Fibroblast of mammary gland (primary cell): Measurements from ENCODE around the gene KIAA0825.

ENCODE experiments used
- DNase-seq: peaks from one replicate; pipeline ENCODE4 v3.0.0-alpha.2; 2010; ENCODE audit warnings: low read depth
- H3K4me3 ChIP-seq: 2 replicates; pipeline ENCODE4 v1.5.1; 2011; ENCODE audit warnings: low read depth, mild to moderate bottlenecking, low read length, moderate library complexity; ENCODE audit not compliant: control insufficient read depth
- TF ChIP-seq, protein P1 (sequence below): conservative IDR thresholded peaks from 2 replicates; pipeline ENCODE4 v1.5.1; 2011; ENCODE audit warnings: low read depth, low read length, inconsistent platforms; ENCODE audit not compliant: control insufficient read depth, insufficient read depth

KIAA0825 gene

DNA sequence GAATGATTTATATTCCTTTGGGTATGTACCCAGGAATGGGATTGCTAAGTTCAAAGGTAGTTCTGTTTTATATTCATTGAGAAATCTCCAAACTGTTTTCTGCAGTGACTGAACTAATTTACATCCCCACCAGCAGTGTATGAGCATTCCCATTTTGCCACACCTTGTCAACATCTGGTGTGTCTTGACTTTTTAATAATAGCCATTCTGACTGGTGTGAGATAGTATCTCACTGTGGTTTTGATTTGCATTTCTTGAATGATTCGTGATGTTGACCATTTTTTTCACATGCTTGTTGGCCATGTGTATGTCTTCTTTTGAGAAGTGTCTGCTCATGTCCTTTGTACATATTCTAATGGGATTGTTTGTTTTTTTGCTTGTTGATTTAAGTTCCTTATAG, 421.5 kb downstream of the KIAA0825 start:
- no peak for DNase-seq
- no peak overlapping the region for H3K4me3 ChIP-seq
- TF ChIP-seq, protein P1, sequence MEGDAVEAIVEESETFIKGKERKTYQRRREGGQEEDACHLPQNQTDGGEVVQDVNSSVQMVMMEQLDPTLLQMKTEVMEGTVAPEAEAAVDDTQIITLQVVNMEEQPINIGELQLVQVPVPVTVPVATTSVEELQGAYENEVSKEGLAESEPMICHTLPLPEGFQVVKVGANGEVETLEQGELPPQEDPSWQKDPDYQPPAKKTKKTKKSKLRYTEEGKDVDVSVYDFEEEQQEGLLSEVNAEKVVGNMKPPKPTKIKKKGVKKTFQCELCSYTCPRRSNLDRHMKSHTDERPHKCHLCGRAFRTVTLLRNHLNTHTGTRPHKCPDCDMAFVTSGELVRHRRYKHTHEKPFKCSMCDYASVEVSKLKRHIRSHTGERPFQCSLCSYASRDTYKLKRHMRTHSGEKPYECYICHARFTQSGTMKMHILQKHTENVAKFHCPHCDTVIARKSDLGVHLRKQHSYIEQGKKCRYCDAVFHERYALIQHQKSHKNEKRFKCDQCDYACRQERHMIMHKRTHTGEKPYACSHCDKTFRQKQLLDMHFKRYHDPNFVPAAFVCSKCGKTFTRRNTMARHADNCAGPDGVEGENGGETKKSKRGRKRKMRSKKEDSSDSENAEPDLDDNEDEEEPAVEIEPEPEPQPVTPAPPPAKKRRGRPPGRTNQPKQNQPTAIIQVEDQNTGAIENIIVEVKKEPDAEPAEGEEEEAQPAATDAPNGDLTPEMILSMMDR = no peak

DNA sequence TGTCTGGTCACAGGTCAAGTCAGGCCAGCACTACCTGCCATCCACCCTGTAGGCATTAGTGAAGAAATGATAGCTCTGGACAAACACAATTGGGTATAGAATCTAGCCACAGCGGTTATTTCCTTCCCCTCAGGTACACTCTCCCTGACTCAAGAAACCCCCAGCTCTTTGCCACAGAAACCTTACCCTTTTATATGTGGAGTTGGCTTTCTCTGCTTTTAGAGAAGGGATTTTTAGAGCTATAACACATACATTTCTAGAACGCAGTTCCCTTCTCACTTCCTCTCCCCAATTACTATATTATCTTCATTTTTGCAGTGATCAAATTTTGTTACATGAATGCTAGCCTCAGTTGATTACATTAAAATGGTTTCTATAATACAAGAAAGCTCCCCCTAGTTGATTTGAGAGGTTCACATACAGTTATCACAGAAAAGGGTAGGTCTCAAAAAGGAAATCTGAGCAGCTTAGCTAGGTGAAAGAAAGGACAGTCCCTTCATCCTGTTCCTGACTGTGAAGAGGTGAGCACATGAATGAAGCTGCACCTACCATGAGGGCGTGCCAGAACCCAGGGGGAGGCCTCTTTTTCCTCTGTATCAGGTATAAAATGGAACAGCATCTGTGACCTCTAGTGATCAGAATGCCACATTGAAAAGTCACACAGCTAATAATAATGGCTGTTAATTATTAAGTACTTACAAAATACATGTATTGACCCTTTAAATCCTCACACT, 425.6 kb downstream of the KIAA0825 start:
- no peak for DNase-seq
- TF ChIP-seq, protein P1 = no peak

DNA sequence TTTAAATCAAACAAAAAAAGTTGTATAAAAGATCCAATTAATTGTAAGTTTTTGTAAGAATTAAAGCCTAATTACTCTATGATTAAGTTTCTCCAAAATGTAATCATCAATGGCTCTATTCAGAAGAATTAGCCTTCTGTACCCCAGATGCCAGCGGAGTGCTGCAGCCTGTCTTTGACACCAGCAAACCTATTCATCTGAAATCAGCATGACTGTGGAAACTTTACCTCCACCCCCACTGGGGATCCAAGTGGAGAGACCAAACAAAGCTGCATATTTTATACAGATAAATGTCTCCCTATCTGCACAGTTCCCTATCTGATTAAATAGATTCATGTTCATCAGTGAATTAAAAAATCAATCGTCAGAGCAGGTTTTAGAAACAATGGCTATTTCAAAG, 426.8 kb downstream of the KIAA0825 start:
- TF ChIP-seq, protein P1 = no peak
- DNase-seq = no peak
- H3K4me3 ChIP-seq = no peak overlapping the region

More for the DNA sequence above, 425.6 kb downstream of the KIAA0825 start:
- H3K4me3 ChIP-seq = no peak overlapping the region

DNA sequence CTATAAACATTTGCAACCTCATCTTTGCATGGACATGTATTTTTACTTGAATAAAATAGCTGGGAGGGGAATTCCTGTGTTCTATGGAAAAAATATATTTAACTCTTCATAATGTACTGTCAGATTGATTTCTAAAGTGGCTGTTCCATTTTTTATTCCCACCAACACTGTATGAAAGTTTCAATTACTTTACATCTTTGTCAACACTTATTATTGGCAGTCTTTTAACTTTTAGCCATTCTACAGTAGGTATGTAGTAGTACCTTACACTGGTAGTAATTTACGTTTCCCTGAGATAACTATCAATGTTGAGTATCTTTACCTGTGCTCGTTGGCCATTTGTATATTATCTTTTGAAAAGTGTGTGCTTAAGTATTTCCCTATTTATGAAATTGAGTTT, 429.7 kb downstream of the KIAA0825 start:
- DNase-seq = no peak
- no peak overlapping the region for H3K4me3 ChIP-seq
- TF ChIP-seq, protein P1 = no peak

DNA sequence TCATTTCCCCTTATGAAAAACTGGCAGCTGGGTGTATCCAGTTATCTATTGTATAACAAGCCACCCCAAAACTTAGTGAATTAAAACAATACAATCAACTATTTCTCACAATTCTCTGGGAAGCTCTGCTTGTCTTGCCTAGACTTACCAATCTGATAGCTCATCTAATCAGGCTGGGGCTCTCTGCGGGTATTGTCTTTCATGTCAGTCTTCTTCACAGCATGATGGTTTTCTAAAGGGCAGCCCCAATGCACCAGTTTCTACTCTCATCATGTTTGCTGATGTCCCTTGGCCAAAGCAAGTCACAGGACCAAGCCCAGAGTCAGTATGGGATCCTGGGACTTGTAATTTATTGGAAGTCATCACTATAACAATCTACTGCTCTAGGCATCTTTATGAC, 433.5 kb downstream of the KIAA0825 start:
- TF ChIP-seq, protein P1 = no peak
- no peak overlapping the region for H3K4me3 ChIP-seq
- no peak for DNase-seq

DNA sequence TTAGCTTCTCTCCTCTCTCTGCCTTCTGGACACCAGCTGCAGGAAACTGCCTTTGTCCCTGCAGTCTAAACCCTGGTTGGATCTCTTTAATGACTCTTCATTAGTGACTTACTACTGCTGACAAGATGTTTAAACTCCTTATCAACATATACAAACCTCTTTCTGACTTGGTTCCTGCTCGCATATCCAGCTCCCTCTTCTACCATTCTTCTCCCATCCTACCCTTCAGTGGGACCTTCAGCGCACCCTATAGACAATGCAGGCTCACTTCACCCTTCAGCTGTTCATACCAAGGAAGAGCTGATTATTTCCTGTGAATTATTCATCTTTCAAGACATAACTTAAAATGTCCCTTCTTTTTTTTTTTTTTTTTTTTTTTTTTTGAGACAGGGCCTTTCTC, 436.5 kb downstream of the KIAA0825 start:
- H3K4me3 ChIP-seq = no peak overlapping the region
- TF ChIP-seq, protein P1 = peak; percentile 17
- DNase-seq = peak; percentile 7
